Mucosa of gallbladder (tissue), 1 donor: Measurements from ENCODE around the gene TMEM178B. TPM values are rescaled to one million over a fixed set of nuclear protein-coding genes. Genes with fewer than 3 reads are reported as not detected.
"Not testable (repeated sequence)": the region's sequence is repeated elsewhere in the genome, so short reads cannot be mapped to it uniquely, and the experiment has no call there.

Experiments used
- DNase-seq: peaks from one replicate; pipeline ENCODE4 v3.0.0-alpha.2; 2020; ENCODE audit warnings: low spot score
- total RNA-seq: library from RNA; stranded (reverse); gene quantifications from one replicate; pipeline ENCODE4 v1.2.1, GENCODE V29; 2021
- donor health status: DM: no; HTN: no; CAD: no.

Gene TMEM178B
- total RNA-seq, 1 donor from 2014 or later = 3.5 TPM

GRCh38 chr7:141312395-141312794 is 238.5 kb downstream of the TMEM178B start:
- no peak for DNase-seq

DNA sequence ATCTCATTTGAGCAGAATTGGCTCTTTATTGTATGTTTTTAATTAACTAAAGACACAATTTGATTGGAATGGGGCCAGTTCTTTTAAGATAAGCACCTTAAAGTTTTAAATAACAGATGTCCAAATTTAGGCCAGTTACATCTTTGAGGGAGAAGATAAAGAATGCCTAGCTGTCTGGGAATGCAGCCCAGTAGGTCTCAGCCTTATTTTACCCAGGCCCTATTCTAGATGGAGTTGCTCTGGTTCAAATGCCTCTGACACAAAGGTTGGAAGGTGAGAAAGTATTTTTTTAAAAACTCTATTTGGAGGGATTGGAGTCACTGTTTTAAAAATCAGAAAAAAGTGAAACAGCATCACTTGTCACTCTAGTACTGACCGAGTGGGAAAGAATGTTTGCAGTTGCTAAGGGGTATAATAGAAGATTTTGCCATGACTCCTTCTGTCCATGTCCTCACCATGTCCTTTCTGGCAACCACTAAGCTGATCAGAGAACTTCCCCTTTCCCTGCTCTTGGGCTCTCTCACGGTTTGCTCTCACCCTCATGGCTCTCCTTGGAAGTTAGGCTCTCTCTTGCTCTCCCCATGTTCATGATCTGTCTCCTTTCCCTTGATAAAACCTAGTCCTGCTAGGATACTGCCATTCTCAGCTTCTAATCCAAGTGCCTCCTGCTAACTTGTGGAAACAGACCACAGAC is 239.1 kb downstream of the TMEM178B start:
- DNase-seq = no peak

- DNase-seq = no peak
These were observed 240.0 kb downstream of the TMEM178B start for GRCh38 chr7:141313896-141314295.

GRCh38 chr7:141317033-141317585 is 243.2 kb downstream of the TMEM178B start:
- DNase-seq = no peak

- no peak for DNase-seq
These were observed 246.4 kb downstream of the TMEM178B start for GRCh38 chr7:141320287-141320686.

- no peak for DNase-seq
These were observed 248.5 kb downstream of the TMEM178B start for GRCh38 chr7:141322383-141322782.

- DNase-seq = no peak
These were observed 250.0 kb downstream of the TMEM178B start for GRCh38 chr7:141323826-141324225.

- DNase-seq = no peak
These were observed 251.0 kb downstream of the TMEM178B start for GRCh38 chr7:141324870-141325269.

- DNase-seq = no peak
These were observed 251.4 kb downstream of the TMEM178B start for GRCh38 chr7:141325275-141325674.

DNA sequence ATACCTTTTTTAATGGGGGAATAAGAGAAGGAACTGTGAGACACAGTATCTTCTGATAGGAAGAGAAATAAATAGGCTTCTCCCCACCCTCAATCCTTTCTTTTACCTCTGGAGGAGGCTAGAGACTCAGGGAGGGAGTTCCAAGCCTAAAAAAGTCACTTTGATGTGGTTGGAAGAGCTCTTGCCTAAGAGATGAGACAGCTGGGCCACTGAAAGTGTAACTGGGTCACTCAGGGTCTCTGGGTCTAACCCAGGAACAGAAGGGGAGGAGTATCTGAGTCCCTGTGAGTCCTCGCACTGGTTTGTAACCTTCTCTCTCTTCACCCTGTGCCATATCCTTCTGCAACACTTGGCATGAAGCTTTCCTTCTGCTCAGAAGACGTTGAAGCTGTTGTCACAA is 254.4 kb downstream of the TMEM178B start:
- DNase-seq = no peak

DNA sequence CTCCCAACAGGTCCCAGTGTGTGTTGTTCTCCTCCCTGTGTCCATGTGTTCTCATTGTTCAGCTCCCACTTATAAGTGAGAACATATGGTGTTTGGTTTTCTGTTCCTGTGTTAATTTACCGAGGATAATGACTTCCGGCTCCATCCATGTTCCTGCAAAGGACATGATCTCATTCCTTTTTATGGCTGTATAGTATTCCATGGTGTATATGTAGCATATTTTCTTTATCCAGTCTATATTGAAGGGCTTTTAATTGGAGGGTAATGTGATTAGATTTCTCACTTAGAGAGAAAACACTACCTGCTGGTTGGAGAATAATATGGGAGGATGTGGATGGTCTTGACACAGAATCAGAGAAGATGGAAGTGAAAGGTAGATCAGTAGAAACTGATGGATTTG is 256.4 kb downstream of the TMEM178B start:
- DNase-seq = not testable (repeated sequence)

DNA sequence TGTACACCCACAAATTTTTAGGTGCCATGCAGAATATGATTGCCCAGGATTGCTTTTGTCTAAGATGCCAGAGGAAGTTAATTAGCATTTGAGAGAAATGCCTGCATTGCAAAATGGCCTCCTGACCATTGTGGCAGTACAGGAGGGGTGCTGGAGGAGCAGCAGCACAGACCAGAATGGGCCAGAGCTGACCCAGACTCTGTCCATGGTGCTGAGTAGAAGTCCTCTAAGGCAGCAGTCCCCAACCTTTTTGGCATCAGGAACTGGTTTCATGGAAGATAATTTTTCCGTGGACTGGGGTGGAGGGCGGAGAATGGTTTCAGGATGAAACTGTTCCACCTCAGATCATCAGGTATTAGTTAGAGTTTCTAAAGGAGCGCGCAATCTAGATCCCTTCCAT is 259.6 kb downstream of the TMEM178B start:
- no peak for DNase-seq

- DNase-seq = no peak
These were observed 261.3 kb downstream of the TMEM178B start for GRCh38 chr7:141335164-141335563.

GRCh38 chr7:141339603-141340002 is 265.7 kb downstream of the TMEM178B start:
- DNase-seq = no peak

GRCh38 chr7:141340991-141341390 is 267.1 kb downstream of the TMEM178B start:
- no peak for DNase-seq

DNA sequence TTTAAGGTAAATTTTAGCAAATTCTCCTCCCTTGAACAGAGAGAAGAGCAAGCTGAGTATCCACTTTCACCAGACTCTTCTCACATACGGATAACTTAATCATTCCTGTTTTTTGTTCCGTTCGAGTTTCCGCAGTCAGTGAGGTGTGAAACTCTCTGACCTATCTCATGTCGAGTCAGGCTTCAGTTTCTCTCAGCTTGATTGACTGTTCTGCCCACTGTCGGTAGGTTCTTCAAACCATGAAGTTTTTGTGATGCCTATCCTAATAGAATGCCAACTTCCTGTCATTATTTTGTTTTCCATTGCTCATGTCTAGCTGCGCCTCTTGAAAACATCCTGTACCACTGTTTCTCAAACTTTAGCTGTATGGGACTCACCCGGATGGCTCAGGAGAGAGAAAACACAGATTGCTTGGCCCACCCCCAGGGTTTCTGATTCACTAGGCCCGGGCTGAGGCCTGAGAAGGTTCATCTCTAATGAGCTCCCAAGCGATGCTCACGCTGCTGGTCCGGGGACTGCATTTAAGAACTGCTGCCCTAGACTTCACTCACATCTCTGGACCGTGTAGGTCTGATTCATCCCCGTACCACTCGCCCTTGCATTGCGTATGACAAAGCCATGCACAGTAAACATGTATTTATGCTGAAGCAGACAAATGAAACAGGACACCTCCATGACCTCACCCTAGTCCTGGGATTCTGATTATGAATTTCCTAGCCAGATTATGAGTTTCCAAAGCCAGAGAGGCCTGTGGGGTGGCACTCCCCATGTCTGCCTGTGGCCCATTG is 269.0 kb downstream of the TMEM178B start:
- DNase-seq = no peak

DNA sequence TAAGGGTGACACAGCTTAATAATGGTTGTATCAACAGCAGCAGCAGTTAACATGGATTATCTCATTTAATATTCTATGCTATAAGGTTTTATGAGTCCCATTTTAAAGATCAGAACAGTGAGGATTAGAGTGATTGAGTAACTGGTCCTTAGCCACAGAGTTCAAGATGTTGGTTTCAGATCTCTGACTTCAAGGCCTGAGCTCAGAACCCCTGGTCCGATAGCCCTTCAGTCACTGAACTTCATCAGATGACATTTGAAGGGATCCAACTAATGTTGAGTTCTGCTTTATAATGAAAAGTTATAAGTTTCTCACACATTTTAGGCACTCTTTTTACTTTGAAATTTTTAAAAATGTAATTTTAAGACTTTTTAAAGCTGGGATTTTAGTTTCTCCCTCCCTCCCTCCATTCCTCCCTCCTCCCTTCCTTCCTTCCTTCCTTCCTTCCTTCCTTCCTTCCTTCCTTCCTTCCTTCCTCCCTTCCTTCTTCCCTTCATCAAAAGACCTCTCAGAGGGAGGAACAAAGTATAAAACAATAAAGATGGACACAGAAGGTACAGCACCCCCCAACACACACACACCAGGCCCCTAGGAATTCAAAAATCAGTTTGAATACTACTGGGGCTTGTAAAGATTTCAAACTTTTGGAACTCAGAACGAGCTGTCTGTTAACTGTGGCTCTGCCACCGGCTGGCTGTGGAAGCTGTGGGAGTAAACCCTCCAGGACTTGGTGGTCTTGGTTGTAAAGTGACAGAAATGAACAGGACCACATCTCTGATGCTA is 270.5 kb downstream of the TMEM178B start:
- DNase-seq = no peak

DNA sequence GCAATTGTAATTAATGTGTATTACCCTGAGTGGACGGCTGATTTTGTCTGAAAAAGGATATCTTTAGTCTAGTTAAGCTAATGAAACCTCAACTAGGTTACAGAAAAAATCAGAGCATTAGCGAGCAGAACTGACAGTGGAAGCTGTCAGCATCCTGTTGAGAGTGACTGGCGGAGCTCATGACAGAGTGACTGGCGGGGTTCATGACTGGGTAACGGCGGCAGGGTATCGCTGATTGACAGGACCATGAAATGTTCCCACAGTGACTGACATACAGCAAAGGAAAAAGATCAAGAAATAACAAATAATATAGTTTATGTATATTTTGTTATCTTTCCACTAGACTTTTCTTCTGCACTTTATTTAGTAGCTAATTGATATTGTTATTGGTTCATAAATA is 274.9 kb downstream of the TMEM178B start:
- no peak for DNase-seq

DNA sequence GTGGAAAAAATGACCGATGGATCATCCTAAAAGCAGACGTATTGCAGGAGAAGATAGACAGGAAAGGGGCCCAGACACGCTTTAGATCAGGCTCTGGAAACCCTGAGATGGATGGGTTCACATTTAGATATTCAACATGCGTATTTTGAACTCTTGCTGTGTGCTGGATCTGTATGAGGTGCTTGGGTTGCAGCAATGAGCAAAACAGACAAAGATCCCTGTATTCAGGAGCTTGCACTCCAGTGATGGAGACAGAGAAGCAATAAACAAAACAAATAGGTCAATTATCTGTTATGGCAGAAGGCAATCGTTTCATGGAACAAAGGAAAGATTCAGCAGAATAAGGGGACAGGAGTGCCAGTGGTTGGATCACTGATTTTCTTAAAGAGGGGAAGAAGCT is 275.5 kb downstream of the TMEM178B start:
- DNase-seq = no peak

- DNase-seq = no peak
These were observed 275.9 kb downstream of the TMEM178B start for GRCh38 chr7:141349804-141350203.

GRCh38 chr7:141351175-141351574 is 277.3 kb downstream of the TMEM178B start:
- no peak for DNase-seq

DNA sequence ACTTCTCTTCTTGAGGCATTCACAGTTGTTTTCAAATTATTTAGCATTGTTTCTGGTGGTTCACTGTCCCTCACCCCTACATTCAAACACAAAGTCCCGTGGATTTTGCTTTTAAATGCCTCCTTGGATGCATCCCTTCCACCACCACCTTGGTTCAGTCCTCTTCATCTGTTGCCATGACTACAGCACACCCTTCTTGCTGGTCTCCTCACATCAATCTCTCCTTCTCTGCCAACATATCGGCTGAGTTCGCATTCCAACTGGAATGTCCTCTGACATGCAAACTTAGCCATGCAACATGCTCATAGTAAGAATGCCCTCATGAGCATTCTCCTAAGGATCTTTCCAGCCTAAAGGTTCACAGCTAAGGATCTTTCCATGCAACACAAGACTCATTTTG is 279.1 kb downstream of the TMEM178B start:
- DNase-seq = no peak
